ENCODE results near the gene ID1. TPM values are rescaled to one million over a fixed set of nuclear protein-coding genes. Genes with fewer than 3 reads are reported as not detected.
"Not testable (repeated sequence)": the region's sequence is repeated elsewhere in the genome, so short reads cannot be mapped to it uniquely, and the experiment has no call there.

ID1 gene
- total RNA-seq, 1 donor from 2014 or later = 373 TPM

GRCh38 chr20:31594558-31595379 lies 10.3 kb upstream of the ID1 start:
- intact Hi-C loops (cut with DNase I) = no loop called here
- ATAC-seq (no peak), DNase-seq (ENCODE audit: low spot score) (no peak)

DNA sequence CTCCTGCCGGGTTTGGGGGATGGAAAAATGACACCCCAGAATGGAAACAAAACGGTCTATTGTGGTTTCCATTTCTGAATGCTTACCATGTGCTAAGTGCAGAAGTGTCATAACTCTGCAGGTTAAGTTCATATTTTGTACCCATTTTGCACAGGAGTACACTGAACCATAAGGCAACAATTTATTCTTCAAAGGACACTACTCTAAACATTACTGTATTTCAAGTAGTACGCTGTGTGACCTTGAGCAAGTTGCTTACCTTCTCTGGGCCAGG lies 9.8 kb upstream of the ID1 start:
- intact Hi-C loops (cut with DNase I) = no loop called here
- ATAC-seq (no peak), DNase-seq (ENCODE audit: low spot score) (no peak)

- intact Hi-C loops (cut with DNase I) = no loop called here
- ATAC-seq = peak; percentile 98
- DNase-seq (ENCODE audit: low spot score) = peak; percentile 85
Measured at GRCh38 chr20:31595654-31596411, 9.3 kb upstream of the ID1 start.

- intact Hi-C loops (cut with DNase I); DNase-seq (ENCODE audit: low spot score); ATAC-seq: not testable (repeated sequence)
Measured at GRCh38 chr20:31596412-31596715, 8.7 kb upstream of the ID1 start.

- intact Hi-C loops (cut with DNase I) = no loop called here
- no peak for DNase-seq (ENCODE audit: low spot score)
- ATAC-seq = no peak
Measured at GRCh38 chr20:31596831-31597480, 8.1 kb upstream of the ID1 start.

- DNase-seq (ENCODE audit: low spot score) (no peak), ATAC-seq (no peak)
- intact Hi-C loops (cut with DNase I) = no loop called here
Measured at GRCh38 chr20:31597481-31597855, 7.6 kb upstream of the ID1 start.

DNA sequence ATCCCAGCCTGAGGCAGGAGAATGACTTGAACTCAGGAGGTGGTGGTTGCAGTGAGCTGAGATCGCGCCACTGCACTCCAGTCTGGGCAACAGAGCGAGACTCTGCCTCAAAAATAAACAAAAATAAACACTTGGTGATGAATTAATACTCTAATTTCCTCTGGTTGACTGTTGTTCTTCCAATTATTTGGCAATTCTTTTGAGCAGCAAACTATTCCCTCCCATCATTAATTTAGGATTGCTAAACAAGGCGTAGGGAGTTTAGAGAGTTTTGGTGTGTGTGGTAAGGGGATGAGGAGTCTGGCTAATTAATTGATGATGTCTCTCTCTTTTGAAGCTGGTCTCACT lies 2.7 kb upstream of the ID1 start:
- no peak for DNase-seq (ENCODE audit: low spot score)
- intact Hi-C loops (cut with DNase I) = no loop called here

GRCh38 chr20:31602779-31603441 lies 2.2 kb upstream of the ID1 start:
- no peak for DNase-seq (ENCODE audit: low spot score)
- intact Hi-C loops (cut with DNase I) = no loop called here
- no peak for ATAC-seq

More for the DNA sequence above, 2.7 kb upstream of the ID1 start:
- no peak for ATAC-seq

GRCh38 chr20:31603822-31604566 lies 1.1 kb upstream of the ID1 start:
- intact Hi-C loops (cut with DNase I) = no loop called here
- ATAC-seq = peak; percentile 90
- DNase-seq (ENCODE audit: low spot score) = peak; percentile 97

DNA sequence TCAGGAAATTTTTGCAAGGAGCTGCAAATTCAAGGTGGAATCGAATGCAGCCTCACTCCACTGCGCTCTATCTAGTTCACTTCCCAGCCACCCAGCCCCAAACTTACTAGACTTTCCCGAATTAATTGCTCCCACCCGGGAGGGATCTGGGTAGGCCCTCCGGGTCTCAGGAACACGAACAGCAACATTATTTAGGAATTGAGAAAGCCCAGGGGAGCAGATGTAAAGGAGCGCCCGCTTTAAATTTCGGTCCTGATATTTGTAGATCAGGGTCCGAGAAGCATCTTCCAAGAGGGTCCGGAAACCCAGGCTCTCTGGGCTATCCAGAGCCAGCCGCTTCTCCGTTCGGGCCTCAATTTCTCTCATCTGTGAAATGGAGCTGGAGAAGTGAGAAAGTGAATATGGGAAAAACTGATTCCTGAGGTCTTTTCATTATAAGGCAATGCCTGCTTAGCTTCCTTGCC lies 490 bp upstream of the ID1 start:
- intact Hi-C loops (cut with DNase I) = no loop called here
- DNase-seq (ENCODE audit: low spot score) (no peak), ATAC-seq (peak; percentile 3)

DNA sequence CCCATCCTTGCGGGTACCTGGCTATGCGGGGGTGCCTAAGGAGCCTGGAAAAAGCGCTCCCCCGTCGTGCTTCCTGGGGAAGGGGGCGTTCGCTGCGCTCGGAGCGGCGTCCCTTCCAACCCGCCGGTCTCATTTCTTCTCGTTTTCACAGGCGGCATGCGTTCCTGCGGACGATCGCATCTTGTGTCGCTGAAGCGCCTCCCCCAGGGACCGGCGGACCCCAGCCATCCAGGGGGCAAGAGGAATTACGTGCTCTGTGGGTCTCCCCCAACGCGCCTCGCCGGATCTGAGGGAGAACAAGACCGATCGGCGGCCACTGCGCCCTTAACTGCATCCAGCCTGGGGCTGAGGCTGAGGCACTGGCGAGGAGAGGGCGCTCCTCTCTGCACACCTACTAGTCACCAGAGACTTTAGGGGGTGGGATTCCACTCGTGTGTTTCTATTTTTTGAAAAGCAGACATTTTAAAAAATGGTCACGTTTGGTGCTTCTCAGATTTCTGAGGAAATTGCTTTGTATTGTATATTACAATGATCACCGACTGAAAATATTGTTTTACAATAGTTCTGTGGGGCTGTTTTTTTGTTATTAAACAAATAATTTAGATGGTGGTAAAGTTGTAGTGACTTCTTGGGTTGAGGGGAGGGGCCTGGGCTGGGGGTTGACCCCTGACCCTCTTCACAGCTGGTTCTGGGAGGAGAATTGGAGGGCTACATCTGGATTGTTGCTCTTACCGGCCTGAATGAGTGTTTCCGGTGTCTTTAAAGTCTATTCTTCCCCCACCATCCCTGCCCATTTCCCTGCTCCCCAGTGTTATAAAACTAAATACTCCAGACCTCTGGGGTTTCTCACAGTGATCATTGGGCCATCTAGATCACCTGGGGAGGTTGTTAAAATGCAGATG lies 1.1 kb downstream of the ID1 start:
- DNase-seq (ENCODE audit: low spot score) = peak; percentile 72
- no peak for ATAC-seq
- intact Hi-C loops (cut with DNase I) = no loop called here

- ATAC-seq (no peak), DNase-seq (ENCODE audit: low spot score) (no peak)
- intact Hi-C loops (cut with DNase I) = no loop called here
Measured at GRCh38 chr20:31606804-31607639, 1.9 kb downstream of the ID1 start.

- intact Hi-C loops (cut with DNase I) = no loop called here
- no peak for ATAC-seq
- no peak for DNase-seq (ENCODE audit: low spot score)
Measured at GRCh38 chr20:31607640-31608250, 2.7 kb downstream of the ID1 start.

DNA sequence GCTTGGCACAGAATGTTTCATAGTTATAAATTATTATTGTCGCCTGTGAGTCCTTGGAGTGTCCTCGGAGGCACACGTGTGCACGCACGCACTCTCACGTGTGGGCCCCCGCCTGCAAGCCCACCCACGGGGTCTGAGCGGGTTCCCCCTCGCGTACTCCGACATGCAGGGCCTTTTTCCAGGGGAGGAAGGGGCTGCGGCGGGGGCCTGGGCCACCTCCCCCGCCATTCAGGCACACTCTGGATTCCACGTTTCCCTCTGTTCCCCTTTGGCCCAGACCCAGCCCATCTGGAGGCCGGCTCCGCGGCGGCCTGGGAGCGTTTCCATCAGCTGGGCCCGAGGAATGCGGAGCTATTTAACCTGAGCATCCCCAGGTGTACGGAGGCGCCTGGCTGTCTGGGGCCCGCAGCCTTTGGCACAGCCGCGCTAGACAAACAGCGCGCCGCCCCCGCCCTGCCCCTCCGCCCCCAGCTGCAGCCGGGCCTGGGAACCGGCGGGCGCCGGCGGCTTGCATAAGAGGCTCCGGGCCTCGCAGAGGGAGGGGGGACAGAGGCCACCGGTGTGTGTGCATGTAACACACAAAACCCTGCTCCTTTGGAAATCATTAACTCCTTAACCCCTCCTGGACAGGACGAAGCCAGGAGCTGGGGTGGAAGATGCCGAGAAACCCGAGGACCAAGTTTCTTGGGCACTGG lies 3.3 kb downstream of the ID1 start:
- DNase-seq (ENCODE audit: low spot score) (peak; percentile 86), ATAC-seq (peak; percentile 46)
- intact Hi-C loops (cut with DNase I) = no loop called here

DNA sequence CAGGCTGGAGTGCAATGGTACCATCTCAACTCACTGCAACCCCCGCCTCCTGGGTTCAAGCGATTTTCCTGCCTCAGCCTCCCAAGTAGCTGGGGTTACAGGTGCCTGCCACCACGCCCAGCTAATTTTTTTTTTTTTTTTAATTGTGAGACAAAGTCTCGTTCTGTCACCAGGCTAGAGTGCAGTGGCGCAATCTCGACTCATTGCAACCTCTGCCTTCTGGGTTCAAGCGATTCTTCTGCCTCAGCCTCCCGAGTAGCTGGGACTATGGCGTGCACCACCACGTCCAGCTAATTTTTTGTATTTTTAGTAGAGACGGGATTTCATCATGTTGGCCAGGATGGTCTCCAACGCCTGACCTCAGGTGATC lies 7.2 kb downstream of the ID1 start:
- intact Hi-C loops (cut with DNase I) = loop anchor here (2.0 kb wide), 1 partner anchor 49 kb away; no protein-coding TSS in a partner anchor
- not testable (repeated sequence) for ATAC-seq

DNA sequence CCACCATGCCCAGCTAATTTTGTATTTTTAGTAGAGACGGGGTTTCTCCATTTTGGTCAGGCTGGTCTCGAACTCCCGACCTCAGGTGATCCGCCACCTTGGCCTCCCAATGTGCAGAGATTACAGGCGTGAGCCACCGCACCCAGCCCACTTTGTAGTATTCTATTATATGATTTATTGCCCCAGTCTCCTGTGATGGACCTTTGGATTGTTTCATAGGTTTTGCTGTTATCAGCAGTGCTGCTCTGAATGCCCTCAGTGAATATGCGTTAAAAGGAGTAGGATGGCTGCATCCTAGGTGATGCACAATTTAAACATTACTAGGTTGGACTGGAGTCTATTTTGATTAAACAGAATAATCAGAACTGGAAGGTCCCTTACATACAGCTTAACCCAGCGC lies 10.3 kb downstream of the ID1 start:
- DNase-seq (ENCODE audit: low spot score) (no peak), ATAC-seq (no peak)
- intact Hi-C loops (cut with DNase I) = no loop called here

More for the DNA sequence above, 7.2 kb downstream of the ID1 start:
- not testable (repeated sequence) for DNase-seq (ENCODE audit: low spot score)

Measured in sciatic nerve (tissue), 2 donors.